GM04503 (cell line): ENCODE data around the gene RBM42.
A peak's percentile ranks its signal among the peaks of the same experiment; 100 is the strongest.
"Not testable (repeated sequence)": the region's sequence is repeated elsewhere in the genome, so short reads cannot be mapped to it uniquely, and the experiment has no call there.

ENCODE experiments used
- DNase-seq: peaks from one replicate; pipeline ENCODE4 v3.0.0-alpha.2; 2012; ENCODE audit warnings: low read depth

RBM42 gene

GRCh38 chr19:35650581-35650980, 21.7 kb downstream of the RBM42 start:
- no peak for DNase-seq

GRCh38 chr19:35654828-35655227, 26.0 kb downstream of the RBM42 start:
- DNase-seq = not testable (repeated sequence)

- no peak for DNase-seq
These were observed 26.8 kb downstream of the RBM42 start for GRCh38 chr19:35655600-35655999.

- no peak for DNase-seq
These were observed 27.9 kb downstream of the RBM42 start for GRCh38 chr19:35656700-35657099.

GRCh38 chr19:35657904-35658700, 29.3 kb downstream of the RBM42 start:
- DNase-seq = no peak

- DNase-seq = no peak
These were observed 33.1 kb downstream of the RBM42 start for GRCh38 chr19:35661995-35662340.

GRCh38 chr19:35663981-35664380, 35.1 kb downstream of the RBM42 start:
- no peak for DNase-seq

GRCh38 chr19:35665157-35665556, 36.3 kb downstream of the RBM42 start:
- no peak for DNase-seq

GRCh38 chr19:35665604-35666003, 36.8 kb downstream of the RBM42 start:
- DNase-seq = no peak

GRCh38 chr19:35666251-35666913, 37.5 kb downstream of the RBM42 start, which contains the start of gene UPK1A:
Gene UPK1A (plus strand): TSS chr19:35666517. CDS start chr19:35666813, 296 bp downstream.
- DNase-seq = no peak

- no peak for DNase-seq
These were observed 40.7 kb downstream of the RBM42 start for GRCh38 chr19:35669566-35669965.

GRCh38 chr19:35669974-35670373, 41.1 kb downstream of the RBM42 start:
- DNase-seq = no peak

- DNase-seq = no peak
These were observed 41.9 kb downstream of the RBM42 start for GRCh38 chr19:35670686-35671085.

- DNase-seq = no peak
These were observed 43.0 kb downstream of the RBM42 start for GRCh38 chr19:35671818-35672217.

GRCh38 chr19:35673121-35673804, 44.4 kb downstream of the RBM42 start:
- DNase-seq = peak; percentile 35

GRCh38 chr19:35675589-35676140, 46.8 kb downstream of the RBM42 start:
- no peak for DNase-seq
